Activated CD4-positive, alpha-beta memory T cell treated with anti-CD3 and anti-CD28 coated beads, Interleukin-2, amount 10 ng/mL, durations not matched to agents 7 days and 5 days (primary cell): Measurements from ENCODE around the gene PIK3R2. TPM values are rescaled to one million over a fixed set of nuclear protein-coding genes. Genes with fewer than 3 reads are reported as not detected.

Source experiments
- CTCF ChIA-PET: fragments of 350-600 bp; sonication (Branson Sonifier 250); formaldehyde crosslinking; loops from one replicate; lab custom pipeline; 2021; ENCODE audit warnings: antibody characterized with exemption, inconsistent platforms; lab: Charles Lee
- POLR2A ChIA-PET: fragments of 350-600 bp; sonication (Branson Sonifier 250); formaldehyde crosslinking; loops from one replicate; lab custom pipeline; 2021; ENCODE audit warnings: antibody characterized with exemption; lab: Charles Lee
- DNase-seq: peaks from one replicate; pipeline ENCODE4 v3.0.0-alpha.2; 2020
- H3K27ac Mint-ChIP-seq: one replicate; pipeline ENCODE4 v1.8.0; 2021; ENCODE audit warnings: mild to moderate bottlenecking, mixed read lengths
- H3K27me3 Mint-ChIP-seq: one replicate; pipeline ENCODE4 v1.8.0; 2021; ENCODE audit warnings: mixed read lengths
- H3K36me3 Mint-ChIP-seq: one replicate; pipeline ENCODE4 v1.8.0; 2021; ENCODE audit warnings: low read depth, mixed read lengths
- H3K4me1 Mint-ChIP-seq: one replicate; pipeline ENCODE4 v1.8.0; 2021; ENCODE audit warnings: mixed read lengths
- H3K4me3 Mint-ChIP-seq: one replicate; pipeline ENCODE4 v1.8.0; 2021; ENCODE audit warnings: mild to moderate bottlenecking, mixed read lengths
- H3K9me3 Mint-ChIP-seq: one replicate; pipeline ENCODE4 v1.8.0; 2021; ENCODE audit warnings: mixed read lengths
- total RNA-seq, 2 experiments: library from RNA; stranded (reverse); gene quantifications; one replicate each; pipeline ENCODE4 v1.2.3, GENCODE V29; 2021

PIK3R2 gene
- total RNA-seq, 2 experiments from 2014 or later, result 10.9 to 11.3 TPM

GRCh38 chr19:18117364-18117691, 35.6 kb upstream of the PIK3R2 start:
- Mint-ChIP-seq H3K4me1 (peaks cover 43% of the 10 kb centered on the region), H3K9me3 (no peaks in the 10 kb centered on the region)
- DNase-seq, result peak; percentile 21

GRCh38 chr19:18117692-18118378, 35.1 kb upstream of the PIK3R2 start:
- H3K27me3 Mint-ChIP-seq, result no peaks in the 10 kb centered on the region
- H3K9me3 Mint-ChIP-seq, result no peaks in the 10 kb centered on the region
- POLR2A ChIA-PET, result interaction anchor here (0.9 to 3.2 kb wide), 7 partner anchors 11 to 162 kb away, joined by 3 to 28 read pairs (median 5); partner anchors contain the start of genes MAST3 and PIK3R2
- H3K4me3 Mint-ChIP-seq, result peak overlapping the region; percentile 79
- H3K4me1 Mint-ChIP-seq, result peaks cover 40% of the 10 kb centered on the region
- DNase-seq, result peak; percentile 96
- H3K27ac Mint-ChIP-seq, result peak overlapping the region; percentile 90
- CTCF ChIA-PET, result interaction anchor here (0.9 to 2.8 kb wide), 6 partner anchors 8 to 135 kb away, joined by 3 to 12 read pairs (median 4); partner anchors contain the start of gene PIK3R2
- H3K36me3 Mint-ChIP-seq, result peaks cover 10% of the 10 kb centered on the region

More at GRCh38 chr19:18117364-18117691, 35.6 kb upstream of the PIK3R2 start:
- Mint-ChIP-seq H3K36me3 (peaks cover 5% of the 10 kb centered on the region), H3K4me3 (peak overlapping the region; percentile 79), H3K27ac (peak overlapping the region; percentile 47), H3K27me3 (no peaks in the 10 kb centered on the region)
- ChIA-PET CTCF (interaction anchor here (1.0 to 2.8 kb wide), 5 partner anchors 8 to 53 kb away, joined by 3 to 12 read pairs (median 4); partner anchors contain the start of gene PIK3R2), POLR2A (interaction anchor here (0.9 to 3.2 kb wide), 3 partner anchors 11 to 35 kb away, joined by 3 to 28 read pairs (median 15); partner anchors contain the start of gene PIK3R2)

DNA sequence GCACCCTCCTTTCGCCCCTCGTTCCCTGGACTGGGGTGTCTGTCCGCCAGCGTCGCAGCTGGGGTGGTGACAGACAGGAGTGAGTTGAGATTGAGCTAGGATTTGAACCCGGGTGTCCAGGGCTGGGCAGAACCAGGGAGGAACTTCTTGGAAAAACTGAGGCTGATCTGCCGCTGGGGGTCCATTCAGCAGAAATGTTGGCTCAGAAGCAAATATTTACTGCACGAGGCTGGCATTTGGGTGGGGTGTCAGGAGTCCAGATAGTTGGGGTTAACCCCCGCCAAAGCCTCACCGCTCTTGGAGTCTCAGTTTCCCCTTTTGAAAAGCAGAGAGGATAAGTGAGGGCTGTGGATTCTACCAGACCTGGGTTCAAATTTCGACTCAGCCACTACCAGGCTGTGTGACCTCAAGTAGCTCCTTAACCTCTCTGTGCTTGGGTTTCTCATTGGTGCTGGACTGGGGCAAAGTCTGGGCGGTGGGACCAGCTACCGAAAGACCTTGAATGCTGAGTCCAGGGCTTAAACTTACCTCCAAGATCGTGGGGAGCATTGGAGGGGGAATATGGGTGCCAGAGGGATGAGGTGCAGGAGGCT, 34.4 kb upstream of the PIK3R2 start:
- CTCF ChIA-PET, result interaction anchor here (0.9 to 2.8 kb wide), 6 partner anchors 9 to 161 kb away, joined by 3 to 12 read pairs (median 4); partner anchors contain the start of gene PIK3R2
- Mint-ChIP-seq H3K36me3 (peaks cover 14% of the 10 kb centered on the region), H3K4me1 (peaks cover 39% of the 10 kb centered on the region), H3K27ac (peak overlapping the region; percentile 90), H3K9me3 (no peaks in the 10 kb centered on the region), H3K27me3 (no peaks in the 10 kb centered on the region), H3K4me3 (peak overlapping the region; percentile 79)
- POLR2A ChIA-PET, result interaction anchor here (0.6 to 3.2 kb wide), 11 partner anchors 10 to 163 kb away, joined by 3 to 28 read pairs (median 5); partner anchors contain the start of genes IL12RB1, JUND, MAST3 and PIK3R2
- DNase-seq, result no peak

DNA sequence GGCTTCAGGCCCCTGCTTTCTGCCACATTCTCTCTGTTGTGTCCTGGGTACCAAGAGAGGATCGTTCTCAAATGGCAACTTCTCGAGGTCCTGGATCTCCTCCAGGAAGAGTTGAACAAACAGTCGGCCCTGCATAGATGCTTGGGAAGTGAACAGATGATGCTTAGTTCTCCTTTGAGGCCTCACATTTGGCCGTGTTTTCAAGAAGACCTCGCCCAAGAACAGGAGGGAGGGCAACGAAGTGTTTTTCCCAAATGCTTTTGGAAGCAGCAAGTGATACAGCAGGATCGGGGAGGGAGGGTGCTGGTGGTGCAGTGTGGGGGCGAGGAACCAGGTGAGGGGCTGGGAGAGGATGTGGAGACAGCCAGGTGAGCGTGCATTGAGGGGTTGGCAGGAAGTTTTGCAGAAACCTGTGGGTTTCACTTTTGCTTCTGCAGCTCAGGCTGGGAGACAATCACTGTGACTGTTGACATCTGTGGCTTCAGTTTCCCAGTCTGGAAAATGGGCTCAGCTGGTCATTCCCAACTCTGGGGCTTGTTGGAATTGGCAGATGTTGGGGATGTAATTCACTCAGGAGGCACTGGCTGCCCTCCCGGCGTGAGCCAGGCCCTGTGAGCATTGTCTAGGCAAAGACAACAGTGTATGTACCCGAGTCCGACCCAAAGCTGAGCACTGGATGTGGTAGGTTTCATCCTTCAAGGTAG, 33.8 kb upstream of the PIK3R2 start:
- peak overlapping the region; percentile 79 for H3K4me3 Mint-ChIP-seq
- DNase-seq, result peak; percentile 66
- H3K36me3 Mint-ChIP-seq, result peaks cover 20% of the 10 kb centered on the region
- CTCF ChIA-PET, result interaction anchor here (0.6 to 2.8 kb wide), 9 partner anchors 10 to 161 kb away, joined by 3 to 12 read pairs (median 4); partner anchors contain the start of gene PIK3R2
- POLR2A ChIA-PET, result interaction anchor here (0.6 to 3.2 kb wide), 13 partner anchors 9 to 163 kb away, joined by 3 to 28 read pairs (median 4); partner anchors contain the start of genes IL12RB1, JUND, MAST3 and PIK3R2
- H3K27ac Mint-ChIP-seq, result peak overlapping the region; percentile 90
- H3K9me3 Mint-ChIP-seq, result no peaks in the 10 kb centered on the region
- H3K27me3 Mint-ChIP-seq, result no peaks in the 10 kb centered on the region
- H3K4me1 Mint-ChIP-seq, result peaks cover 37% of the 10 kb centered on the region

DNA sequence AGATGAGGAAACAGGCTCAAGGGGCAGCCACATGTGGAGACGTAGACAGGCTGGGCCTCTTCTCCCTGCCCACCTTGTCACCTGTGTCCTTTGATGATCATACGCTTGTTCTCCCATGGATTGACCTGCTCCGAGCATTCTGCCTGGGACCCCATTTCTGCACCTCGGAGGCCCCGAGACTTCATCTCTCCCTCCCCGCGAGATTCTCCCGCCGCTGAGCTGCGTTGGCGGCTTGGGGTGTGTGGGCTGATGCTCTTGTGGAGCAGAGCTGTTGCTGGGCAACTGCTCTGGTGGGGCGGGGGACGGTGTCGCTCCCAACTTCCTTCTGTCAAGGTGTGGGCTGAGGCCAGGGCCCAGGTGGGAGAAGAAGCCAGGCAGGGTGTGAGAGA, 33.3 kb upstream of the PIK3R2 start:
- Mint-ChIP-seq H3K27ac (peak overlapping the region; percentile 90), H3K4me3 (peak overlapping the region; percentile 79), H3K27me3 (no peaks in the 10 kb centered on the region), H3K9me3 (no peaks in the 10 kb centered on the region), H3K4me1 (peaks cover 37% of the 10 kb centered on the region), H3K36me3 (peaks cover 25% of the 10 kb centered on the region)
- POLR2A ChIA-PET, result interaction anchor here (0.9 to 3.2 kb wide), 8 partner anchors 9 to 162 kb away, joined by 3 to 28 read pairs (median 4); partner anchors contain the start of genes IL12RB1, JUND, MAST3 and PIK3R2
- CTCF ChIA-PET, result interaction anchor here (0.6 to 2.8 kb wide), 8 partner anchors 9 to 160 kb away, joined by 3 to 8 read pairs (median 4); no protein-coding TSS in a partner anchor
- peak; percentile 69 for DNase-seq

GRCh38 chr19:18120127-18120526, 32.8 kb upstream of the PIK3R2 start:
- ChIA-PET CTCF (interaction anchor here (0.9 to 2.0 kb wide), 6 partner anchors 29 to 160 kb away, joined by 3 to 7 read pairs (median 4); no protein-coding TSS in a partner anchor), POLR2A (interaction anchor here (0.9 to 3.2 kb wide), 8 partner anchors 8 to 162 kb away, joined by 3 to 28 read pairs (median 4); partner anchors contain the start of genes IL12RB1, JUND, MAST3 and PIK3R2)
- peaks cover 37% of the 10 kb centered on the region for H3K4me1 Mint-ChIP-seq
- H3K36me3 Mint-ChIP-seq, result peaks cover 25% of the 10 kb centered on the region
- H3K4me3 Mint-ChIP-seq, result peak overlapping the region; percentile 79
- no peaks in the 10 kb centered on the region for H3K27me3 Mint-ChIP-seq
- no peak for DNase-seq
- peak overlapping the region; percentile 90 for H3K27ac Mint-ChIP-seq
- H3K9me3 Mint-ChIP-seq, result no peaks in the 10 kb centered on the region

- POLR2A ChIA-PET, result interaction anchor here (1.0 to 2.8 kb wide), 2 partner anchors 34 to 71 kb away, joined by 3 to 12 read pairs; partner anchors contain the start of gene IL12RB1
- Mint-ChIP-seq H3K27ac (no peak overlapping the region), H3K9me3 (no peaks in the 10 kb centered on the region), H3K4me1 (peaks cover 37% of the 10 kb centered on the region), H3K36me3 (peaks cover 31% of the 10 kb centered on the region), H3K4me3 (no peak overlapping the region), H3K27me3 (no peaks in the 10 kb centered on the region)
- DNase-seq, result no peak
- CTCF ChIA-PET, result interaction anchor here (1.7 kb wide), 1 partner anchor 41 kb away, joined by 4 read pairs; no protein-coding TSS in a partner anchor
These were observed 31.8 kb upstream of the PIK3R2 start for GRCh38 chr19:18121166-18121565.

- Mint-ChIP-seq H3K27ac (no peak overlapping the region), H3K9me3 (no peaks in the 10 kb centered on the region), H3K4me3 (no peak overlapping the region), H3K4me1 (peaks cover 32% of the 10 kb centered on the region), H3K36me3 (peaks cover 34% of the 10 kb centered on the region), H3K27me3 (no peaks in the 10 kb centered on the region)
- no peak for DNase-seq
- POLR2A ChIA-PET, result interaction anchor here (1.1 kb wide), 2 partner anchors 34 to 38 kb away, joined by 3 read pairs; no protein-coding TSS in a partner anchor
- CTCF ChIA-PET, result no interaction called here
These were observed 30.5 kb upstream of the PIK3R2 start for GRCh38 chr19:18122424-18122823.

DNA sequence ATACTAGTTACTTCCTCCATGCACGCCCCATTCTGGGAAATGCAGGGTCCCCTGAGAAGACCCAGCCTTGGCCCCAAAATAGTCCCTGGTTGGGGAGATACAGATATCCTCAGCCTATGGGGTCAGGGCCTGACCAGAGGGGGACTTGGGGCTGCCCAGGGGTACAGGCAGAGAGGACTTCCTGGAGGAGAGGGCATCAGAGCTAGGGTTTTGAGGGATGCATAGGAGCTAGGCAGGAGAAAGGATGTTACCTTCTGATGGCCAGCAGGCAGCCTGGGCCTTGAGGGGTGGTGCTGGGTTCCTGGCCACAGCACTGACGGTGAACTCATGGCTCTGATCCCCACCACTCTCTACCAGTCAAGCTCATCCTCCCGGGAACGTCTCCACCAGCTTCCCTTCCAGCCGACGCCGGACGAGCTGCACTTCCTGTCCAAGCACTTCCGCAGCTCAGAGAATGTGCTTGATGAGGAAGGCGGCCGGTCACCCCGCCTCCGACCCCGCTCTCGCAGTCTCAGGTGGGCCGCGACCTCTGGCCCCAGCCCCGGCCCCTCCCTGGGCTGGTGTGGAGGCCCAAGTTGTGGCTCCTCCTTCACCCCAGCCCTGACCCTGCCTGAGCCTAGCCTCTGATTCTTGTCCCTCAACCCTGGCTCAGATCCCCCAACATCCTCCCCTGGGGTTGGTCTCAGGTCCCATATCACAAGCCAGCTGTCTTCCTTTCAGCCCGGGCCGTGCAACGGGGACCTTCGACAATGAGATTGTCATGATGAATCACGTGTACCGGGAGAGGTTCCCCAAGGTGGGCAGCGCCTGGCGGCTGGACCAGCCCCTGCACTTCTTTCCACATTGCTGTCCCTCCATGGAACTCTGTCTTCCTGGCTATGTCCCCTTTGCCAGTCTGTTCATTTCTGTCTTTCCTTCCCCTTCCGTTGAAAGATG, 29.8 kb upstream of the PIK3R2 start:
- Mint-ChIP-seq H3K4me1 (peaks cover 34% of the 10 kb centered on the region), H3K27me3 (no peaks in the 10 kb centered on the region), H3K4me3 (no peak overlapping the region), H3K36me3 (peaks cover 37% of the 10 kb centered on the region), H3K27ac (no peak overlapping the region), H3K9me3 (no peaks in the 10 kb centered on the region)
- no peak for DNase-seq
- ChIA-PET POLR2A (interaction anchor here (1.1 kb wide), 2 partner anchors 35 to 37 kb away, joined by 3 read pairs; no protein-coding TSS in a partner anchor), CTCF (no interaction called here)

DNA sequence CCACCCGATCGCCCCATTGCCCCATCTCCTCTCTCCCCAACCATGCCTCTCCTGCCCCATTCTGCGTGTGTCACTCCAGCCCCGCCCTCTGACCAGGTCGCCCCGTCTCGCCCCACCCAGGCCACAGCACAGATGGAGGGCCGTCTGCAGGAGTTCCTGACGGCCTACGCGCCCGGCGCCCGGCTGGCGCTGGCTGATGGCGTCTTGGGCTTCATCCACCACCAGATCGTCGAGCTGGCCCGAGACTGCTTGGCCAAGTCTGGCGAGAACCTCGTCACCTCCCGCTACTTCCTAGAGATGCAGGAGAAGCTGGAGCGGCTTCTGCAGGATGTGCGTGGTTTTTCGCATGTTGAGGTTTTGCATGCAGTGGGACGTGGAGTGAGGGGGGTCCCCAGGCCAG, 29.1 kb upstream of the PIK3R2 start:
- peaks cover 42% of the 10 kb centered on the region for H3K36me3 Mint-ChIP-seq
- no peak overlapping the region for H3K27ac Mint-ChIP-seq
- CTCF ChIA-PET, result no interaction called here

GRCh38 chr19:18126097-18126496, 26.9 kb upstream of the PIK3R2 start:
- ChIA-PET CTCF (interaction anchor here (0.9 to 1.3 kb wide), 3 partner anchors 13 to 42 kb away, joined by 3 to 4 read pairs (median 3); no protein-coding TSS in a partner anchor), POLR2A (interaction anchor here (1.1 to 1.3 kb wide), 2 partner anchors 16 to 25 kb away, joined by 3 to 4 read pairs; no protein-coding TSS in a partner anchor)
- Mint-ChIP-seq H3K9me3 (no peaks in the 10 kb centered on the region), H3K27me3 (no peaks in the 10 kb centered on the region), H3K27ac (peak overlapping the region; percentile 66), H3K36me3 (peaks cover 46% of the 10 kb centered on the region), H3K4me1 (peaks cover 15% of the 10 kb centered on the region), H3K4me3 (no peak overlapping the region)
- DNase-seq, result no peak

More for the DNA sequence above, 29.1 kb upstream of the PIK3R2 start:
- POLR2A ChIA-PET, result no interaction called here
- Mint-ChIP-seq H3K4me3 (no peak overlapping the region), H3K27me3 (no peaks in the 10 kb centered on the region), H3K4me1 (peaks cover 37% of the 10 kb centered on the region), H3K9me3 (no peaks in the 10 kb centered on the region)
- no peak for DNase-seq
